Endothelial cell of umbilical vein (primary cell): ENCODE results near the gene GABBR2.
A peak's percentile ranks its signal among the peaks of the same experiment; 100 is the strongest.

Experiments used
- CTCF ChIP-seq, 2 donors: IDR thresholded peaks; 1 replicate in 1 of 2; 2 replicates in 1 of 2; pipeline ENCODE4 v1.5.1; 2011; ENCODE audit warnings: low read length in 2 of 2, mild to moderate bottlenecking in 2 of 2, moderate library complexity in 2 of 2, control low read depth in 1 of 2, inconsistent platforms in 1 of 2, low read depth in 1 of 2; ENCODE audit not compliant: insufficient read depth in 1 of 2; ENCODE audit errors: extremely low read depth in 1 of 2
- EZH2 ChIP-seq: IDR thresholded peaks from 2 replicates; pipeline ENCODE4 v1.6.1; 2012; ENCODE audit warnings: borderline replicate concordance, low read depth, mild to moderate bottlenecking, moderate library complexity, low read length, inconsistent platforms; ENCODE audit not compliant: severe bottlenecking
- FOS ChIP-seq: IDR thresholded peaks from 2 replicates; pipeline ENCODE4 v1.6.1; 2011; ENCODE audit warnings: mild to moderate bottlenecking, low read length, moderate library complexity, borderline replicate concordance; ENCODE audit not compliant: insufficient read depth
- MAX ChIP-seq: IDR thresholded peaks from 2 replicates; pipeline ENCODE4 v1.6.1; 2011; ENCODE audit not compliant: insufficient read depth, insufficient read length
- POLR2A ChIP-seq: IDR thresholded peaks from 2 replicates; pipeline ENCODE4 v1.6.1; 2012; ENCODE audit warnings: low read depth, mild to moderate bottlenecking, control low read depth, low read length
- POLR2AphosphoS5 ChIP-seq: IDR thresholded peaks from 2 replicates; pipeline ENCODE4 v1.6.1; 2012; ENCODE audit warnings: low read depth, mild to moderate bottlenecking, control low read depth, low read length, moderate library complexity; ENCODE audit not compliant: insufficient read depth

- TF ChIP-seq CTCF (IDR thresholded peaks at IDR 0.05; ENCODE audit: extremely low read depth in 1 of 2, insufficient read depth in 1 of 2, low read depth in 1 of 2, low read length in 2 of 2) (peak in 1 of 2 donors; percentile 4), POLR2A (no peak), EZH2 (no peak), POLR2AphosphoS5 (no peak), MAX (no peak), FOS (no peak)
These were observed 134.9 kb downstream of the GABBR2 start for GRCh38 chr9:98573749-98574278.
